HepG2 (cell line): ENCODE results near the gene THBD. TPM values are rescaled to one million over a fixed set of nuclear protein-coding genes. Genes with fewer than 3 reads are reported as not detected.

Experiments
- ATAC-seq: fragments of 200-7000 bp; cut with Tn5 transposase; 3 replicates; pipeline ENCODE4 v1.9.1; 2020; ENCODE audit warnings: mild to moderate bottlenecking, moderate library complexity
- BruUV-seq: library from RNA; stranded (reverse); fragments of 400-500 nt; replicated peaks from 2 replicates; lab custom pipeline; 2021; lab: Mats Ljungman, UMichigan
- CTCF ChIA-PET: fragments of 300-600 bp; formaldehyde crosslinking; extraction: SDS; loops from one replicate; lab custom pipeline; 2021; ENCODE audit warnings: low total read pairs, inconsistent platforms, low intra/inter-chr PET ratio; lab: Yijun Ruan, JAX
- POLR2A ChIA-PET: fragments of 350-600 bp; sonication (Branson Sonifier 250); formaldehyde crosslinking; loops from one replicate; lab custom pipeline; 2020; ENCODE audit warnings: antibody characterized with exemption, inconsistent platforms; lab: Yijun Ruan, JAX
- DNase-seq: peaks from one replicate; pipeline ENCODE4 v3.0.0-alpha.2; 2015; ENCODE audit warnings: low spot score
- FAIRE-seq: peaks from 3 replicates; lab custom pipeline; 2011; peaks lifted over from hg19 to GRCh38; lab: Jason Lieb, UNC
- H2AFZ ChIP-seq: one replicate; pipeline ENCODE4 v1.6.1; 2011; ENCODE audit warnings: low read length, inconsistent platforms
- H3K27ac ChIP-seq: fragments of 300-600 bp; 3 replicates; pipeline ENCODE4 v1.8.0; 2011; ENCODE audit warnings: mixed run types, mild to moderate bottlenecking, mixed read lengths, low read length, inconsistent platforms; ENCODE audit not compliant: insufficient read depth; ENCODE audit errors: extremely low read length
- H3K27me3 ChIP-seq, 2 experiments: fragments of 200-600 bp in 1 of 2; 2 replicates in 1 of 2; 3 replicates in 1 of 2; pipeline versions ENCODE4 v1.6.0 to v1.8.0; 2011; ENCODE audit warnings: low read length in 2 of 2, mild to moderate bottlenecking in 2 of 2, moderate library complexity in 2 of 2, inconsistent platforms in 1 of 2; ENCODE audit not compliant: insufficient read depth in 2 of 2, control insufficient read depth in 1 of 2
- H3K36me3 ChIP-seq, 2 experiments: fragments of 200-600 bp in 1 of 2; replicated peaks in 1 of 2; 2 replicates in 1 of 2; 3 replicates in 1 of 2; pipeline versions ENCODE4 v1.5.1 to v1.8.0; 2011; ENCODE audit warnings: low read length in 2 of 2, inconsistent platforms in 1 of 2; ENCODE audit not compliant: insufficient read depth in 2 of 2, control insufficient read depth in 1 of 2
- H3K4me1 ChIP-seq: 2 replicates; pipeline ENCODE4 v1.5.1; 2012; ENCODE audit warnings: low read length, inconsistent platforms; ENCODE audit not compliant: insufficient read depth
- H3K4me2 ChIP-seq: 2 replicates; pipeline ENCODE4 v1.6.0; 2011; ENCODE audit warnings: low read depth, low read length, inconsistent platforms
- H3K4me3 ChIP-seq, 3 experiments: fragments of 200-600 bp in 1 of 3; sonication (generic), shearing (Covaris generic) in 1 of 3; replicated peaks in 1 of 3; 2 replicates each; pipeline ENCODE4 v1.5.1; 2011 to 2016; ENCODE audit warnings: low read length in 3 of 3, inconsistent platforms in 2 of 3, low read depth in 2 of 3, mild to moderate bottlenecking in 2 of 3, control low read depth in 1 of 3, mixed read lengths in 1 of 3; ENCODE audit not compliant: insufficient read depth in 1 of 3
- H3K79me2 ChIP-seq: one replicate; pipeline ENCODE4 v1.6.1; 2011; ENCODE audit warnings: low read length, inconsistent platforms; ENCODE audit not compliant: insufficient read depth
- H3K9ac ChIP-seq: 2 replicates; pipeline ENCODE4 v1.6.0; 2011; ENCODE audit warnings: mild to moderate bottlenecking, low read depth, low read length, inconsistent platforms; ENCODE audit not compliant: insufficient read depth
- H3K9me3 ChIP-seq: 2 replicates; pipeline ENCODE4 v1.5.1; 2012; ENCODE audit warnings: mild to moderate bottlenecking, low read length
- H4K20me1 ChIP-seq: 2 replicates; pipeline ENCODE4 v1.6.0; 2011; ENCODE audit warnings: inconsistent platforms, mild to moderate bottlenecking, low read length, moderate library complexity; ENCODE audit not compliant: insufficient read depth
- ADNP ChIP-seq: sonication (generic); formaldehyde crosslinking; IDR thresholded peaks from 2 replicates; pipeline ENCODE4 v1.4.0; 2020; ENCODE audit warnings: missing genetic modification reagents
- ATM ChIP-seq: fragments of 450-650 bp; IDR thresholded peaks from 2 replicates; pipeline ENCODE4 v1.7.1; 2017; ENCODE audit warnings: mild to moderate bottlenecking, borderline replicate concordance
- ETV5 ChIP-seq: IDR thresholded peaks from 2 replicates; pipeline ENCODE4 v1.6.1; 2018; ENCODE audit warnings: missing biosample characterization, missing genetic modification reagents, inconsistent platforms, borderline replicate concordance
- GABPA ChIP-seq, 2 experiments: IDR thresholded peaks; 2 replicates each; pipeline ENCODE4 v1.6.1; 2011 to 2016; ENCODE audit warnings: low read depth in 2 of 2, low read length in 1 of 2, missing biosample characterization in 1 of 2, missing genetic modification characterization in 1 of 2
- GLI4 ChIP-seq: sonication (generic); formaldehyde crosslinking; IDR thresholded peaks from 2 replicates; pipeline ENCODE4 v1.5.1; 2020; ENCODE audit warnings: missing genetic modification reagents, mild to moderate bottlenecking, moderate library complexity, borderline replicate concordance
- HNRNPL ChIP-seq: fragments of 200-400 bp; formaldehyde crosslinking; IDR thresholded peaks from 2 replicates; pipeline ENCODE4 v1.6.1; 2017; ENCODE audit warnings: mild to moderate bottlenecking, low read depth, low read length
- ZNF30 ChIP-seq: sonication (generic); formaldehyde crosslinking; IDR thresholded peaks from 2 replicates; pipeline ENCODE4 v1.5.0; 2020; ENCODE audit warnings: mild to moderate bottlenecking, missing genetic modification reagents
- ZNF331 ChIP-seq: sonication (generic); formaldehyde crosslinking; IDR thresholded peaks from 2 replicates; pipeline ENCODE4 v1.4.0; 2020; ENCODE audit warnings: missing genetic modification reagents
- ZNF883 ChIP-seq: sonication (generic); formaldehyde crosslinking; IDR thresholded peaks from 2 replicates; pipeline ENCODE4 v1.5.1; 2020; ENCODE audit warnings: mild to moderate bottlenecking, missing genetic modification reagents; ENCODE audit errors: not compliant biosample characterization
- whole genome bisulfite sequencing: methylation state at CpG from one replicate; pipeline ENCODE4 v1.1.6; 2017; ENCODE audit warnings: low lambda C conversion rate; 5-methylcytosine and 5-hydroxymethylcytosine counted together
- in situ Hi-C: cut with HindIII; loops from 2 replicates; pipeline ENCODE4 v1.10.0; 2017; ENCODE audit warnings: low pct_unique_long_range_greater_than_20kb; ENCODE audit not compliant: extremely low pct_ligation_motif_present
- intact Hi-C: fragments of 100-400 bp; cut with micrococcal nuclease; formaldehyde crosslinking; loops from one replicate; pipeline ENCODE4 v1.10.0; 2022; ENCODE audit not compliant: unreplicated experiment
- polyA plus RNA-seq, 8 experiments: library from polyadenylated mRNA; depleted of rRNA in 3 of 8; stranded (reverse) in 7 of 8; unstranded in 1 of 8; fragments of >200 nt; fragmentation: Illumina TruSeq in 4 of 8; extraction: Trizol in 4 of 8; gene quantifications; 2 replicates each; pipeline versions ENCODE4 v1.2.1 to v1.2.3, GENCODE V29; 2011 to 2016; ENCODE audit warnings: low read depth in 4 of 8, missing spikeins in 1 of 8, mixed read lengths in 1 of 8; ENCODE audit not compliant: insufficient read depth in 1 of 8
- total RNA-seq, 5 experiments: library from RNA; depleted of rRNA; stranded (reverse); fragments of >200 nt; fragmentation: Illumina TruSeq; extraction: Trizol; gene quantifications; 2 replicates each; pipeline ENCODE4 v1.2.3, GENCODE V29; 2016; ENCODE audit warnings: low read depth in 1 of 5
- TF ChIP-seq, protein P1 (sequence below): sonication (generic); formaldehyde crosslinking; IDR thresholded peaks from 2 replicates; pipeline ENCODE4 v1.4.0; 2020; ENCODE audit warnings: missing genetic modification reagents, borderline replicate concordance
- TF ChIP-seq, protein P2 (sequence below): sonication (generic); formaldehyde crosslinking; IDR thresholded peaks from 2 replicates; pipeline ENCODE4 v1.8.0; 2022; ENCODE audit warnings: mild to moderate bottlenecking, missing genetic modification reagents; ENCODE audit not compliant: insufficient replicate concordance

Gene THBD
- total and polyA plus RNA-seq, 2 of the 13 experiments (the other 11 are each of a cell fraction or from before 2014, with no cell fraction given) = 0.03 TPM; not detected in 1

DNA sequence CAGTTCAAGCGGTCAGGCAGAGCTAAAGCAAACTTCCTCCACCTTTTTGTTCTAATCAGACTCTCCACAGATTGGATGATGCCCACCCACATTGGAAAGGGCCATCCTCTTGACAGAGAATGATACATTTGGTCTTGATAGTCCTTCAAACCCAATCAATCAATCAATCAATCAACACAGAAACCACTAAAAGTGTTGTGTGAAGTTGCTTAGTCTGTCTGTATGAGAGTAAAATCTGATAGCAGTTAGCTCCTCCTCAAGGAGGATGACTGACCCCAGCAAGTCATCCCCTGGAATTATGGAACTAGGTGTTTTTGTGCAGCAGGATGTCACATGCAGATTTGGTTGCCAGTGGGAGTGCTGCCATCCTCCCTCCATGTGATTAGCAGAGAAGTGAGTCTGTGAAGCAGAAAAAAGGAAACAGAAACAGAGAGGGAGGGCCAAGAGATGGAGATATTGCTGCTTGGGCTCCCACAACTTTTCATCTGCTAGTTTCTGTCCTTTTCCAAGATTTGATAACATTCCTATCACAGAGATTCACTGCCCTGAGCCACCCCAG lies 46.3 kb downstream of the THBD start:
- H3K27ac ChIP-seq = no peak overlapping the region
- no peak for TF ChIP-seq GABPA (IDR thresholded peaks at IDR 0.05; ENCODE audit: low read depth, low read length)
- no peak for TF ChIP-seq GABPA (CRISPR knock-in tag; IDR thresholded peaks at IDR 0.05; ENCODE audit: low read depth)
- no peaks in the 10 kb centered on the region for H3K9me3 ChIP-seq
- in situ Hi-C loops (no loop called here), intact Hi-C loops (no loop called here)
- no peaks in the 10 kb centered on the region for H3K36me3 ChIP-seq
- DNase-seq (no peak), ATAC-seq (no peak), FAIRE-seq (no peak)
- BruUV-seq = no TSS peak
- no peaks in the 10 kb centered on the region for H3K79me2 ChIP-seq
- H3K27me3 ChIP-seq = no peaks in the 10 kb centered on the region; a peak in 1 of 5 replicates
- no peak overlapping the region for H3K9ac ChIP-seq
- no peaks in the 10 kb centered on the region for H3K4me1 ChIP-seq
- POLR2A ChIA-PET = no interaction called here
- CTCF ChIA-PET = no interaction called here
- H2AFZ ChIP-seq = no peak overlapping the region
- H3K4me3 ChIP-seq = no peak overlapping the region
- 0% methylated on average over 1 of the region's 1 CpG for WGBS
- H4K20me1 ChIP-seq = no peaks in the 10 kb centered on the region
- no peak overlapping the region for H3K4me2 ChIP-seq

DNA sequence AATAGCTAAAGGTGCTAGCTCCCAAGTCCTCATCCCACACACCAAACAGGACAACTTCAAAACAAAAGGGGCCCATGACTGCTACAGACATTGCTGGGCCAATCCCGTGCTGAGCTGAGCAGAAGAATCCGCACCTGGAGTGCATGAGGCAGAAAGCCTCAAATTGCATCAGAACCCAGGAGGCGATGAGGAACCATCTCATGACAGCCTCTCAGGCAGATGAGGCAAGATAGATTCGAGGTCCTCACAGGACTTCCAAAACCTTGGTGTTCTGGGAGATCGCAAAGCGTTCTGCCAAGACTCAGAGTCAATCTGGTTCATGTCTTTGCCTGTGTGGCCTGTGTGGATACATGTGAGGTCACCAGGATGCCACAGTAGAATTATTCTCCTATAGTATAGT lies 47.2 kb downstream of the THBD start:
- no peak for FAIRE-seq
- BruUV-seq = no TSS peak
- intact Hi-C loops = no loop called here
- Histone ChIP-seq H4K20me1 (no peaks in the 10 kb centered on the region), H3K9ac (no peak overlapping the region), H3K9me3 (no peaks in the 10 kb centered on the region), H3K27ac (no peak overlapping the region), H2AFZ (no peak overlapping the region), H3K79me2 (no peaks in the 10 kb centered on the region), H3K36me3 (no peaks in the 10 kb centered on the region), H3K27me3 (no peaks in the 10 kb centered on the region; a peak in 1 of 5 replicates), H3K4me3 (no peak overlapping the region), H3K4me2 (no peak overlapping the region), H3K4me1 (no peaks in the 10 kb centered on the region)
- ChIA-PET CTCF (no interaction called here), POLR2A (no interaction called here)
- TF ChIP-seq ZNF883 (CRISPR knock-in tag) (no peak), ATM (no peak), ZNF30 (CRISPR knock-in tag) (no peak), ADNP (CRISPR knock-in tag) (no peak), ZNF331 (CRISPR knock-in tag) (no peak), GLI4 (CRISPR knock-in tag) (no peak), HNRNPL (no peak), ETV5 (CRISPR knock-in tag) (no peak)
- TF ChIP-seq, protein P1, sequence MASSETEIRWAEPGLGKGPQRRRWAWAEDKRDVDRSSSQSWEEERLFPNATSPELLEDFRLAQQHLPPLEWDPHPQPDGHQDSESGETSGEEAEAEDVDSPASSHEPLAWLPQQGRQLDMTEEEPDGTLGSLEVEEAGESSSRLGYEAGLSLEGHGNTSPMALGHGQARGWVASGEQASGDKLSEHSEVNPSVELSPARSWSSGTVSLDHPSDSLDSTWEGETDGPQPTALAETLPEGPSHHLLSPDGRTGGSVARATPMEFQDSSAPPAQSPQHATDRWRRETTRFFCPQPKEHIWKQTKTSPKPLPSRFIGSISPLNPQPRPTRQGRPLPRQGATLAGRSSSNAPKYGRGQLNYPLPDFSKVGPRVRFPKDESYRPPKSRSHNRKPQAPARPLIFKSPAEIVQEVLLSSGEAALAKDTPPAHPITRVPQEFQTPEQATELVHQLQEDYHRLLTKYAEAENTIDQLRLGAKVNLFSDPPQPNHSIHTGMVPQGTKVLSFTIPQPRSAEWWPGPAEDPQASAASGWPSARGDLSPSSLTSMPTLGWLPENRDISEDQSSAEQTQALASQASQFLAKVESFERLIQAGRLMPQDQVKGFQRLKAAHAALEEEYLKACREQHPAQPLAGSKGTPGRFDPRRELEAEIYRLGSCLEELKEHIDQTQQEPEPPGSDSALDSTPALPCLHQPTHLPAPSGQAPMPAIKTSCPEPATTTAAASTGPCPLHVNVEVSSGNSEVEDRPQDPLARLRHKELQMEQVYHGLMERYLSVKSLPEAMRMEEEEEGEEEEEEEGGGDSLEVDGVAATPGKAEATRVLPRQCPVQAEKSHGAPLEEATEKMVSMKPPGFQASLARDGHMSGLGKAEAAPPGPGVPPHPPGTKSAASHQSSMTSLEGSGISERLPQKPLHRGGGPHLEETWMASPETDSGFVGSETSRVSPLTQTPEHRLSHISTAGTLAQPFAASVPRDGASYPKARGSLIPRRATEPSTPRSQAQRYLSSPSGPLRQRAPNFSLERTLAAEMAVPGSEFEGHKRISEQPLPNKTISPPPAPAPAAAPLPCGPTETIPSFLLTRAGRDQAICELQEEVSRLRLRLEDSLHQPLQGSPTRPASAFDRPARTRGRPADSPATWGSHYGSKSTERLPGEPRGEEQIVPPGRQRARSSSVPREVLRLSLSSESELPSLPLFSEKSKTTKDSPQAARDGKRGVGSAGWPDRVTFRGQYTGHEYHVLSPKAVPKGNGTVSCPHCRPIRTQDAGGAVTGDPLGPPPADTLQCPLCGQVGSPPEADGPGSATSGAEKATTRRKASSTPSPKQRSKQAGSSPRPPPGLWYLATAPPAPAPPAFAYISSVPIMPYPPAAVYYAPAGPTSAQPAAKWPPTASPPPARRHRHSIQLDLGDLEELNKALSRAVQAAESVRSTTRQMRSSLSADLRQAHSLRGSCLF (CRISPR knock-in tag) = no peak
- TF ChIP-seq, protein P2, sequence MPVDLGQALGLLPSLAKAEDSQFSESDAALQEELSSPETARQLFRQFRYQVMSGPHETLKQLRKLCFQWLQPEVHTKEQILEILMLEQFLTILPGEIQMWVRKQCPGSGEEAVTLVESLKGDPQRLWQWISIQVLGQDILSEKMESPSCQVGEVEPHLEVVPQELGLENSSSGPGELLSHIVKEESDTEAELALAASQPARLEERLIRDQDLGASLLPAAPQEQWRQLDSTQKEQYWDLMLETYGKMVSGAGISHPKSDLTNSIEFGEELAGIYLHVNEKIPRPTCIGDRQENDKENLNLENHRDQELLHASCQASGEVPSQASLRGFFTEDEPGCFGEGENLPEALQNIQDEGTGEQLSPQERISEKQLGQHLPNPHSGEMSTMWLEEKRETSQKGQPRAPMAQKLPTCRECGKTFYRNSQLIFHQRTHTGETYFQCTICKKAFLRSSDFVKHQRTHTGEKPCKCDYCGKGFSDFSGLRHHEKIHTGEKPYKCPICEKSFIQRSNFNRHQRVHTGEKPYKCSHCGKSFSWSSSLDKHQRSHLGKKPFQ (CRISPR knock-in tag) = no peak
- no peak for ATAC-seq
- in situ Hi-C loops = no loop called here
- 42% methylated on average over 6 of the region's 6 CpGs for WGBS
- DNase-seq = no peak
